ENCODE measurements around the gene TOP1.
A peak's percentile ranks its signal among the peaks of the same experiment; 100 is the strongest.

Gene TOP1

GRCh38 chr20:41094353-41095055 lies 65.9 kb downstream of the TOP1 start:
- Histone ChIP-seq H2BK5ac (ENCODE audit: low read depth, low read length, poor library complexity) (no peak overlapping the region), H2AK5ac (ENCODE audit: low read length) (no peak overlapping the region), H3K27me3 (ENCODE audit: insufficient read depth, low read length) (no peaks in the 10 kb centered on the region), H2AFZ (ENCODE audit: insufficient read depth, low read length, poor library complexity) (no peak overlapping the region), H2BK120ac (ENCODE audit: insufficient read depth, low read length, poor library complexity) (no peak overlapping the region), H2BK12ac (ENCODE audit: low read length) (no peak overlapping the region), H3K27ac (ENCODE audit: low read depth, low read length) (no peak overlapping the region), H3K4me3 (ENCODE audit: low read depth, low read length) (no peak overlapping the region), H3K23ac (ENCODE audit: low read length) (no peak overlapping the region), H3K4me2 (ENCODE audit: low read length) (no peak overlapping the region), H4K91ac (ENCODE audit: low read depth, low read length) (no peak overlapping the region), H3K36me3 (ENCODE audit: control insufficient read depth in 1 of 2, insufficient read depth in 2 of 2, low read length in 2 of 2) (peaks cover 19 to 51% of the 10 kb centered on the region in 2 experiments), H4K8ac (ENCODE audit: low read depth, low read length) (no peak overlapping the region), H3K9me3 (ENCODE audit: insufficient read depth, low read depth, low read length) (no peaks in the 10 kb centered on the region), H3K9ac (ENCODE audit: low read length) (no peak overlapping the region), H3K4me1 (ENCODE audit: control insufficient read depth in 1 of 2, insufficient read depth in 2 of 2, low read length in 2 of 2) (no peaks in the 10 kb centered on the region), H3K4ac (ENCODE audit: low read depth, low read length) (no peak overlapping the region), H3K14ac (ENCODE audit: low read length) (no peak overlapping the region), H3K18ac (ENCODE audit: low read length) (no peak overlapping the region), H4K12ac (ENCODE audit: low read depth, low read length) (no peak overlapping the region), H3K79me2 (ENCODE audit: control insufficient read depth, insufficient read depth, low read length, poor library complexity) (no peaks in the 10 kb centered on the region), H3K79me1 (ENCODE audit: low read length) (no peaks in the 10 kb centered on the region)
- no peak for DNase-seq
- no CpG with 5 or more reads among the region's 2 CpGs for WGBS (ENCODE audit: extremely low coverage, insufficient coverage, insufficient read length)

DNA sequence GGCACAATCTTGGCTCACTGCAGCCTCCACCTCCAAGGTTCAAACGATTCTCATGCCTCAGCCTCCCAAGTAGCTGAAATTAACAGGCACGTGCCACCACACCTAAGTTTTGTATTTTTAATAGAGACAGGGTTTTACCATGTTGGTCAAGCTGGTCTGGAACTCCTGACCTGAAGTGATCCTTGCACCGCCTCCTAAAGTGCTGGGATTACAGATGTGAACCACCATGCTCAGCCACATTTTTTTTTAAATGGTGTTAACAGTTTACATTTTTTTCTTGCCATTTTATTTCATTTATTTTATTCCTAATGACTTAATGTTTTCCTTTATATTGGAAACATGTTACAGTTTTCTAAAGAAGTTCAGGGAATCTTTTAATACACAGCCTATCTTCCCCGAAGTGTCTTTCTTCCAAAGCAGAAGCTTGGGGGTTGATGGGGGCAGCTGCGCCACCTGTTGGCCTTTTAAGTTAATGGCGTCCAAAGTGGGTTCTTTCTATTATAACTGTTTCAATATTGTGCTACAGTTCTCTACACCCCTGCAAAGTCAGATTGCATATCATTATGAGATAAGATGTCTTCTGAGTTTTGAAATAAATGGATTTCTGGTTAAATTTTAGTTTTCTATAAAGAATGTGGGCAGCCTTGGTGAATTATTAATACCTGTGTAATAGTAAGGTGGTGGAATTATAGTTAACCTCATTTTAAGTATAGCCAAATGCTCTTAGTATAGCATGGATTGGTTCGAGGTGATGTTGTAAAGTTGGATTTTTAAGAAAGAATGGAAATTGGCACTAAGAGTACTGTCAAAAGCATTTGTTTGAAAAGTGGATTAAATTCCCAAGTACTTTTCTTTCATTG lies 66.7 kb downstream of the TOP1 start:
- H3K27ac ChIP-seq (ENCODE audit: low read depth, low read length): no peak overlapping the region
- no peak overlapping the region for H2AFZ ChIP-seq (ENCODE audit: insufficient read depth, low read length, poor library complexity)
- no peaks in the 10 kb centered on the region for H3K79me2 ChIP-seq (ENCODE audit: control insufficient read depth, insufficient read depth, low read length, poor library complexity)
- no peak overlapping the region for H3K18ac ChIP-seq (ENCODE audit: low read length)
- WGBS (ENCODE audit: extremely low coverage, insufficient coverage, insufficient read length): 100% methylated on average over 1 of the region's 7 CpGs
- H2BK5ac ChIP-seq (ENCODE audit: low read depth, low read length, poor library complexity): no peak overlapping the region
- H3K9me3 ChIP-seq (ENCODE audit: insufficient read depth, low read depth, low read length): no peaks in the 10 kb centered on the region
- H3K36me3 ChIP-seq (ENCODE audit: control insufficient read depth in 1 of 2, insufficient read depth in 2 of 2, low read length in 2 of 2): peaks cover 22 to 54% of the 10 kb centered on the region in 2 experiments
- H3K4me2 ChIP-seq (ENCODE audit: low read length): no peak overlapping the region
- H2BK120ac ChIP-seq (ENCODE audit: insufficient read depth, low read length, poor library complexity): no peak overlapping the region
- peak in 1 of 2 donors; percentile 78 for DNase-seq
- no peak overlapping the region for H3K4ac ChIP-seq (ENCODE audit: low read depth, low read length)
- no peak overlapping the region for H3K9ac ChIP-seq (ENCODE audit: low read length)
- no peak overlapping the region for H2AK5ac ChIP-seq (ENCODE audit: low read length)
- no peaks in the 10 kb centered on the region for H3K27me3 ChIP-seq (ENCODE audit: insufficient read depth, low read length)
- no peaks in the 10 kb centered on the region for H3K4me1 ChIP-seq (ENCODE audit: control insufficient read depth in 1 of 2, insufficient read depth in 2 of 2, low read length in 2 of 2)
- no peaks in the 10 kb centered on the region for H3K79me1 ChIP-seq (ENCODE audit: low read length)
- no peak overlapping the region for H4K91ac ChIP-seq (ENCODE audit: low read depth, low read length)
- no peak overlapping the region for H3K4me3 ChIP-seq (ENCODE audit: low read depth, low read length)
- no peak overlapping the region for H3K23ac ChIP-seq (ENCODE audit: low read length)
- no peak overlapping the region for H4K12ac ChIP-seq (ENCODE audit: low read depth, low read length)
- no peak overlapping the region for H4K8ac ChIP-seq (ENCODE audit: low read depth, low read length)
- no peak overlapping the region for H3K14ac ChIP-seq (ENCODE audit: low read length)
- H2BK12ac ChIP-seq (ENCODE audit: low read length): no peak overlapping the region

DNA sequence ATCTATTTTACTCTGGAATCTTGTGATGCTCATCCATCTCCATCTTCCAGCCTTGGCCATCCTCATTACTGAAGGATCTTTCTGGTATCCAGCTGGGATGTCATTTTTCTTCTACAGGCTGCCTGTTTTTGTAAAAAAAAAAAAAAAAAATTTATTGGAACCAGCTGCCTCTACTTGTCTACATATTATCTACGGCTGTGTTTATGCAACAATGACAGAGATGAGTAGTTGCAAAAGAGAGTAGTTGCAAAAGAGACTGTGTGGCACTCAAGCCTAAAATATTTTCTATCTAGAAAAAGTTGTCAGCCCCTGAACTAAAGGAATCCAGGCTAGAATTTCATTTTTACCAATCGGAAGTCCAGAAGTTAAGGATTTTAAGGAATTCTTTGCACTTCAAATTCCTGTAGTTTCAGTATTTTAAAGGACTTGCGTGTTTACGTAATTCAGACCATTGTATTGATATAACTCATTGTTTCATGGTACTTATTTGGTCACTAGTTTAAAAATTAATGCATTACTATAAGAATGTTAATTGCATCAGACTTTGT lies 70.2 kb downstream of the TOP1 start:
- H3K79me2 ChIP-seq (ENCODE audit: control insufficient read depth, insufficient read depth, low read length, poor library complexity): no peaks in the 10 kb centered on the region
- H3K9me3 ChIP-seq (ENCODE audit: insufficient read depth, low read depth, low read length): no peaks in the 10 kb centered on the region
- peak; percentile 54 to 95 for DNase-seq
- no peaks in the 10 kb centered on the region for H3K27me3 ChIP-seq (ENCODE audit: insufficient read depth, low read length)
- no peak overlapping the region for H2BK120ac ChIP-seq (ENCODE audit: insufficient read depth, low read length, poor library complexity)
- no peak overlapping the region for H2AK5ac ChIP-seq (ENCODE audit: low read length)
- no peak overlapping the region for H4K91ac ChIP-seq (ENCODE audit: low read depth, low read length)
- H3K14ac ChIP-seq (ENCODE audit: low read length): no peak overlapping the region
- H2AFZ ChIP-seq (ENCODE audit: insufficient read depth, low read length, poor library complexity): no peak overlapping the region
- H3K27ac ChIP-seq (ENCODE audit: low read depth, low read length): no peak overlapping the region
- no peak overlapping the region for H2BK5ac ChIP-seq (ENCODE audit: low read depth, low read length, poor library complexity)
- H3K4me1 ChIP-seq (ENCODE audit: control insufficient read depth in 1 of 2, insufficient read depth in 2 of 2, low read length in 2 of 2): no peaks in the 10 kb centered on the region
- H3K18ac ChIP-seq (ENCODE audit: low read length): no peak overlapping the region
- no peak overlapping the region for H3K4me3 ChIP-seq (ENCODE audit: low read depth, low read length)
- no peak overlapping the region for H3K23ac ChIP-seq (ENCODE audit: low read length)
- H4K12ac ChIP-seq (ENCODE audit: low read depth, low read length): no peak overlapping the region
- H3K36me3 ChIP-seq (ENCODE audit: control insufficient read depth in 1 of 2, insufficient read depth in 2 of 2, low read length in 2 of 2): peaks cover 16 to 47% of the 10 kb centered on the region in 2 experiments
- no peak overlapping the region for H3K4me2 ChIP-seq (ENCODE audit: low read length)
- H3K4ac ChIP-seq (ENCODE audit: low read depth, low read length): no peak overlapping the region
- H3K9ac ChIP-seq (ENCODE audit: low read length): no peak overlapping the region
- no peak overlapping the region for H2BK12ac ChIP-seq (ENCODE audit: low read length)
- H3K79me1 ChIP-seq (ENCODE audit: low read length): no peaks in the 10 kb centered on the region
- no CpG with 5 or more reads among the region's 4 CpGs for WGBS (ENCODE audit: extremely low coverage, insufficient coverage, insufficient read length)
- H4K8ac ChIP-seq (ENCODE audit: low read depth, low read length): no peak overlapping the region

DNA sequence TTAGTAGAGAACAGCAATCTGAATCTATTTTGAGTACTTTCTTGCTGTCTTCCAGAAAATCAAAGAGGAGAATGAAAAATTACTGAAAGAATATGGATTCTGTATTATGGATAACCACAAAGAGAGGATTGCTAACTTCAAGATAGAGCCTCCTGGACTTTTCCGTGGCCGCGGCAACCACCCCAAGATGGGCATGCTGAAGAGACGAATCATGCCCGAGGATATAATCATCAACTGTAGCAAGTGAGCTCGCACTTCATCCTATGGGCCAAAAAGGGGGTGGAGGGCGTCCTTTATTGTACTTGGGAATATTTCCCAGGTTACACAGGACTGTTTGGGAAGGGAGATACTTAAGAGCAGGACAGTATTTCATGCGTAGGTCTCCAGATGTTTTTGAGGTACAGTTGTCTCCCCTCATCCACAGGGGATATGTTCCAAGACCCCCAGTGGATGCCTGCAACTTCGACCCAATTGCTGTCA lies 71.4 kb downstream of the TOP1 start:
- no peaks in the 10 kb centered on the region for H3K79me2 ChIP-seq (ENCODE audit: control insufficient read depth, insufficient read depth, low read length, poor library complexity)
- no peak overlapping the region for H3K4me2 ChIP-seq (ENCODE audit: low read length)
- no peak overlapping the region for H4K8ac ChIP-seq (ENCODE audit: low read depth, low read length)
- no peak overlapping the region for H2BK120ac ChIP-seq (ENCODE audit: insufficient read depth, low read length, poor library complexity)
- H3K9ac ChIP-seq (ENCODE audit: low read length): no peak overlapping the region
- no peaks in the 10 kb centered on the region for H3K79me1 ChIP-seq (ENCODE audit: low read length)
- WGBS (ENCODE audit: extremely low coverage, insufficient coverage, insufficient read length): no CpG with 5 or more reads among the region's 9 CpGs
- H3K18ac ChIP-seq (ENCODE audit: low read length): no peak overlapping the region
- no peak overlapping the region for H2AK5ac ChIP-seq (ENCODE audit: low read length)
- no peak overlapping the region for H3K23ac ChIP-seq (ENCODE audit: low read length)
- no peak for DNase-seq
- no peaks in the 10 kb centered on the region for H3K9me3 ChIP-seq (ENCODE audit: insufficient read depth, low read depth, low read length)
- H3K27ac ChIP-seq (ENCODE audit: low read depth, low read length): no peak overlapping the region
- no peak overlapping the region for H3K4ac ChIP-seq (ENCODE audit: low read depth, low read length)
- no peaks in the 10 kb centered on the region for H3K4me1 ChIP-seq (ENCODE audit: control insufficient read depth in 1 of 2, insufficient read depth in 2 of 2, low read length in 2 of 2)
- no peak overlapping the region for H2AFZ ChIP-seq (ENCODE audit: insufficient read depth, low read length, poor library complexity)
- H3K14ac ChIP-seq (ENCODE audit: low read length): no peak overlapping the region
- no peak overlapping the region for H2BK5ac ChIP-seq (ENCODE audit: low read depth, low read length, poor library complexity)
- H2BK12ac ChIP-seq (ENCODE audit: low read length): no peak overlapping the region
- no peak overlapping the region for H3K4me3 ChIP-seq (ENCODE audit: low read depth, low read length)
- no peak overlapping the region for H4K12ac ChIP-seq (ENCODE audit: low read depth, low read length)
- H4K91ac ChIP-seq (ENCODE audit: low read depth, low read length): no peak overlapping the region
- no peaks in the 10 kb centered on the region for H3K27me3 ChIP-seq (ENCODE audit: insufficient read depth, low read length)
- H3K36me3 ChIP-seq (ENCODE audit: control insufficient read depth in 1 of 2, insufficient read depth in 2 of 2, low read length in 2 of 2): peaks cover 15 to 44% of the 10 kb centered on the region in 2 experiments
